ENCODE results near the gene FEM1A. TPM values are rescaled to one million over a fixed set of nuclear protein-coding genes. Genes with fewer than 3 reads are reported as not detected.
A peak's percentile ranks its signal among the peaks of the same experiment; 100 is the strongest.

The FEM1A gene
- total and polyA plus RNA-seq, 2 of the 13 experiments (the other 11 are each of a cell fraction or from before 2014, with no cell fraction given) = 3.2 to 10.8 TPM

DNA sequence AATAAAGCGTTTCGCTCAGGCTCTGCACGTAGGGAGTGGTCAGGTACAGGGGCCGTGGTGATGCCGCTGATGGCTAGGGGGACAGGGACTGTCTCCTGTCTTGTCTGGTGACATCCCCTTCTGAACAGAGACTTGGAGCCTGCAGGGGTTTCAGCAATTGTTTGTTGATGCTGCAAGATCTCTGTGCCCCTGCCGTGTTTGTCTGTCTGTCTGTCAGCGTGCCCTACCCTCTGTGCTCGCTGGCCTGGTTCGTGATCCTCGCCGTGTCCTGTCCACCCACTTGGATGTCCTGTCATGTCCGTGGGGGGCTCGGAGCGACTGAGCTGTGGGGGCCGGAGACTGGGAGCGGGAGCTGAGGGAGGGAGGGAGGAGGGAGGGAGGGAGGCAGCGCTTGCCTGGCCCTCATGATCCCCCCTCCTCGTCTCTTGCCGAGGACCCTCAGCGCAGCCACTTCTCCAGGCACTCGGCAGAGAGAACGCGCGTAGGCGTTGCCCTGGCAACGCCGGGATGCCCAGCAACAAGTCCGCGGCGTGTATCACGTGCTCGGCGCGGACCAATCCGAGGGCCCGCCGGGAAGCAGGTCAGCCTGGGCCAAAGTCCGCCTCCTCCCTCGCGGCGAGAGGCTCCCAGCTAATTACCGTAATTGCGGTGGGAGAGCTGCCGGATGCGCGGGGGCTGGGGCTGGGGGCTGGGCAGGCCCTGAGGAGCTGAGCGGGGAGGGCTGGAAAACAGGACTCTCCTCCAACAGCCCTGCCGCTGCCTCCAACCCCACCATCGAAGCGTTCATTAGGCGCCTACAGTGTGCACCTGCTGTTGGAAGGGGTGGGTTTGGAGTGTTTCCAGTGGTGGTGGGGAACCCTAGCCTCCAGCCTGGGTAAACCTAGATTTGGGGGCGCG lies 31.9 kb upstream of the FEM1A start:
- in situ Hi-C loops (cut with HindIII; ENCODE audit: extremely low pct_ligation_motif_present, low pct_unique_long_range_greater_than_20kb) = no loop called here
- Histone ChIP-seq H3K79me2 (ENCODE audit: insufficient read depth, low read length) (no peaks in the 10 kb centered on the region), H3K9ac (ENCODE audit: insufficient read depth, low read depth, low read length) (peak overlapping the region; percentile 51), H3K4me2 (ENCODE audit: low read depth, low read length) (peak overlapping the region; percentile 97), H3K4me1 (ENCODE audit: insufficient read depth, low read length) (peaks cover 36% of the 10 kb centered on the region), H3K36me3 (replicated peaks in 1 of 2; ENCODE audit: control insufficient read depth in 1 of 2, insufficient read depth in 2 of 2, low read length in 2 of 2) (no peaks in the 10 kb centered on the region), H3K4me3 (replicated peaks in 1 of 3; ENCODE audit: insufficient read depth in 1 of 3, low read depth in 2 of 3, low read length in 3 of 3) (peak overlapping the region; percentile 48 to 74 (median 53)), H2AFZ (ENCODE audit: low read length) (no peak overlapping the region), H4K20me1 (ENCODE audit: insufficient read depth, low read length) (no peaks in the 10 kb centered on the region), H3K9me3 (ENCODE audit: low read length) (no peaks in the 10 kb centered on the region), H3K27me3 (ENCODE audit: control insufficient read depth in 1 of 2, insufficient read depth in 2 of 2, low read length in 2 of 2) (0 out of 5 replicates have a peak, but pooled peaks cover 0 to 3% of the 10 kb centered on the region in 2 experiments), H3K27ac (ENCODE audit: extremely low read length, insufficient read depth, low read length) (no peak overlapping the region)
- BruUV-seq (replicated peaks) = no TSS peak
- CTCF ChIA-PET (ENCODE audit: low intra/inter-chr PET ratio, low total read pairs) = no interaction called here
- intact Hi-C loops (cut with micrococcal nuclease; ENCODE audit: unreplicated experiment) = no loop called here
- peak; percentile 89 for DNase-seq (ENCODE audit: low spot score)
- peak; percentile 95 for ATAC-seq
- peak; percentile 92 for FAIRE-seq
- WGBS (ENCODE audit: low lambda C conversion rate) = 1% methylated on average over 15 of the region's 53 CpGs
- POLR2A ChIA-PET = no interaction called here
- TF ChIP-seq ZNF317 (CRISPR knock-in tag; IDR thresholded peaks at IDR 0.05) (no peak), ZNF577 (CRISPR knock-in tag; IDR thresholded peaks at IDR 0.05; ENCODE audit: borderline replicate concordance, low read depth) (no peak), PAX8 (CRISPR knock-in tag; IDR thresholded peaks at IDR 0.05; ENCODE audit: borderline replicate concordance) (0 out of 2 replicates have a peak, but pooled peaks have one; percentile 53), ZNF674 (CRISPR knock-in tag; IDR thresholded peaks at IDR 0.05; ENCODE audit: low read depth) (no peak), MYC (CRISPR knock-in tag; IDR thresholded peaks at IDR 0.05; ENCODE audit: borderline replicate concordance) (peak; percentile 65; the same call in 1 of the 2 replicates), SATB2 (CRISPR knock-in tag; IDR thresholded peaks at IDR 0.05) (no peak), KDM3A (CRISPR knock-in tag; IDR thresholded peaks at IDR 0.05; ENCODE audit: low read depth) (0 out of 2 replicates have a peak, but pooled peaks have one; percentile 38), ZNF672 (CRISPR knock-in tag; IDR thresholded peaks at IDR 0.05) (no peak)
- TF ChIP-seq, protein P1, sequence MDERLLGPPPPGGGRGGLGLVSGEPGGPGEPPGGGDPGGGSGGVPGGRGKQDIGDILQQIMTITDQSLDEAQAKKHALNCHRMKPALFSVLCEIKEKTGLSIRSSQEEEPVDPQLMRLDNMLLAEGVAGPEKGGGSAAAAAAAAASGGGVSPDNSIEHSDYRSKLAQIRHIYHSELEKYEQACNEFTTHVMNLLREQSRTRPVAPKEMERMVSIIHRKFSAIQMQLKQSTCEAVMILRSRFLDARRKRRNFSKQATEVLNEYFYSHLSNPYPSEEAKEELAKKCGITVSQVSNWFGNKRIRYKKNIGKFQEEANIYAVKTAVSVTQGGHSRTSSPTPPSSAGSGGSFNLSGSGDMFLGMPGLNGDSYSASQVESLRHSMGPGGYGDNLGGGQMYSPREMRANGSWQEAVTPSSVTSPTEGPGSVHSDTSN (CRISPR knock-in tag; IDR thresholded peaks at IDR 0.05) = no peak
- TF ChIP-seq, protein P2, sequence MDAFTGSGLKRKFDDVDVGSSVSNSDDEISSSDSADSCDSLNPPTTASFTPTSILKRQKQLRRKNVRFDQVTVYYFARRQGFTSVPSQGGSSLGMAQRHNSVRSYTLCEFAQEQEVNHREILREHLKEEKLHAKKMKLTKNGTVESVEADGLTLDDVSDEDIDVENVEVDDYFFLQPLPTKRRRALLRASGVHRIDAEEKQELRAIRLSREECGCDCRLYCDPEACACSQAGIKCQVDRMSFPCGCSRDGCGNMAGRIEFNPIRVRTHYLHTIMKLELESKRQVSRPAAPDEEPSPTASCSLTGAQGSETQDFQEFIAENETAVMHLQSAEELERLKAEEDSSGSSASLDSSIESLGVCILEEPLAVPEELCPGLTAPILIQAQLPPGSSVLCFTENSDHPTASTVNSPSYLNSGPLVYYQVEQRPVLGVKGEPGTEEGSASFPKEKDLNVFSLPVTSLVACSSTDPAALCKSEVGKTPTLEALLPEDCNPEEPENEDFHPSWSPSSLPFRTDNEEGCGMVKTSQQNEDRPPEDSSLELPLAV (CRISPR knock-in tag; conservative IDR thresholded peaks at IDR 0.05; ENCODE audit: low read depth) = no peak
- TF ChIP-seq, protein P3, sequence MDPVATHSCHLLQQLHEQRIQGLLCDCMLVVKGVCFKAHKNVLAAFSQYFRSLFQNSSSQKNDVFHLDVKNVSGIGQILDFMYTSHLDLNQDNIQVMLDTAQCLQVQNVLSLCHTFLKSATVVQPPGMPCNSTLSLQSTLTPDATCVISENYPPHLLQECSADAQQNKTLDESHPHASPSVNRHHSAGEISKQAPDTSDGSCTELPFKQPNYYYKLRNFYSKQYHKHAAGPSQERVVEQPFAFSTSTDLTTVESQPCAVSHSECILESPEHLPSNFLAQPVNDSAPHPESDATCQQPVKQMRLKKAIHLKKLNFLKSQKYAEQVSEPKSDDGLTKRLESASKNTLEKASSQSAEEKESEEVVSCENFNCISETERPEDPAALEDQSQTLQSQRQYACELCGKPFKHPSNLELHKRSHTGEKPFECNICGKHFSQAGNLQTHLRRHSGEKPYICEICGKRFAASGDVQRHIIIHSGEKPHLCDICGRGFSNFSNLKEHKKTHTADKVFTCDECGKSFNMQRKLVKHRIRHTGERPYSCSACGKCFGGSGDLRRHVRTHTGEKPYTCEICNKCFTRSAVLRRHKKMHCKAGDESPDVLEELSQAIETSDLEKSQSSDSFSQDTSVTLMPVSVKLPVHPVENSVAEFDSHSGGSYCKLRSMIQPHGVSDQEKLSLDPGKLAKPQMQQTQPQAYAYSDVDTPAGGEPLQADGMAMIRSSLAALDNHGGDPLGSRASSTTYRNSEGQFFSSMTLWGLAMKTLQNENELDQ (CRISPR knock-in tag; IDR thresholded peaks at IDR 0.05; ENCODE audit: borderline replicate concordance) = no peak
- TF ChIP-seq, protein P4, sequence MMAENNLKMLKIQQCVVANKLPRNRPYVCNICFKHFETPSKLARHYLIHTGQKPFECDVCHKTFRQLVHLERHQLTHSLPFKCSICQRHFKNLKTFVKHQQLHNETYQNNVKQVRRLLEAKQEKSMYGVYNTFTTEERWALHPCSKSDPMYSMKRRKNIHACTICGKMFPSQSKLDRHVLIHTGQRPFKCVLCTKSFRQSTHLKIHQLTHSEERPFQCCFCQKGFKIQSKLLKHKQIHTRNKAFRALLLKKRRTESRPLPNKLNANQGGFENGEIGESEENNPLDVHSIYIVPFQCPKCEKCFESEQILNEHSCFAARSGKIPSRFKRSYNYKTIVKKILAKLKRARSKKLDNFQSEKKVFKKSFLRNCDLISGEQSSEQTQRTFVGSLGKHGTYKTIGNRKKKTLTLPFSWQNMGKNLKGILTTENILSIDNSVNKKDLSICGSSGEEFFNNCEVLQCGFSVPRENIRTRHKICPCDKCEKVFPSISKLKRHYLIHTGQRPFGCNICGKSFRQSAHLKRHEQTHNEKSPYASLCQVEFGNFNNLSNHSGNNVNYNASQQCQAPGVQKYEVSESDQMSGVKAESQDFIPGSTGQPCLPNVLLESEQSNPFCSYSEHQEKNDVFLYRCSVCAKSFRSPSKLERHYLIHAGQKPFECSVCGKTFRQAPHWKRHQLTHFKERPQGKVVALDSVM (CRISPR knock-in tag; IDR thresholded peaks at IDR 0.05) = peak; percentile 13; the same call in 1 of the 2 replicates
